NCI-H1694 (cell line): ENCODE measurements around the gene TIMMDC1.
"Not testable (repeated sequence)": the region's sequence is repeated elsewhere in the genome, so short reads cannot be mapped to it uniquely, and the experiment has no call there.

Experiments
- DNase-seq: peaks from one replicate; lab custom pipeline; 2025; lab: John Stamatoyannopoulos, UW

TIMMDC1 gene

DNA sequence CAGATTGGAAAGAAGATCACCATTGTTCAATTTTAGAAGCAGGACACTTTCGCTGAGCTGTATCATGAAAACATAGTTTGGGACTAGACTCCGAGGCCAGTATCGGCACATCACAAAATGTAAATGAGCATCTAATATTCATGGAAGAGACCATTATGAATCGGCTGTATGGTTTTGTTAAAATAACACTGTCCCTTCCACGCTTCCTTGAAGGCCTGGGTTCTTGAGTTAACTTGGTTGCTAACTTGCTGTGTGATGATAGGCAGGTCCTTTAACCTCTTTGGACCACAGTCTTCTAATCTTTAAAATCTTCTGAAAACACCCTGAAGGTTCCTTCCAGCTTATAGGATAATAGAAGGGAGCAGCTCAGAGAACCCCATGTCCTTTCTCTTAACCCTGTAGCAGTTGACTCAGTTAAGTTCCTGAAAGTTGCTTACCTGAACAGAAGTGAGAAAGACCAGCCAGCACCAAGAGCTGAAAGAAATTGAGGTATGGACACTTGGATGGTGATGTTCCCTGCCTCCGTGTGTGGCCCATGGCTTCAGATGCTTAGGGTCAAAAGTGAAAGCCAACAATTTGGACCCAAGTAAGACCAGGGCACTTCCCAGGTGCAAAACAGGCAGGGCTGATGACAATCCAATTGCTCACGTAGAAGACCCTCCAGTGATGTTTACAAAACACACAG lies 59.0 kb downstream of the TIMMDC1 start:
- DNase-seq: no peak

DNA sequence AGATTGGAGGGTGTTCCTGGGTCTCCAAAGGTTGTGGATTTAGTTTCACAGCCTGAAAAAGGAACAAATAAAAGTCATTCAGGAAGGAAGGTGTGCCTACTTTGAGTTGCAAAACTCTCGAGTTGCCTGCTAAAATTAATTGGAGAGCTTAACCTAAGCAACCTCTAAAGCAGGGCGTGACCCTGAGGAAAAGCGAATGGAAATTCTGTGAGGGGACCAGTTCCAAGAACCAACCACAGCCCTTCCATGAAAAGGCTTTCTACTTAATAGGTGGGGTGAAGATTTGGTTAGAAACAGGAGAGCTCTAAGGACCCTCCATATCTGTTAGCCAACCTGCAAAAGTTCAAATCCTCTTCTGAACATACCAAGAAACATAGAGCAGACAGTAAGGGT lies 59.5 kb downstream of the TIMMDC1 start:
- no peak for DNase-seq

DNA sequence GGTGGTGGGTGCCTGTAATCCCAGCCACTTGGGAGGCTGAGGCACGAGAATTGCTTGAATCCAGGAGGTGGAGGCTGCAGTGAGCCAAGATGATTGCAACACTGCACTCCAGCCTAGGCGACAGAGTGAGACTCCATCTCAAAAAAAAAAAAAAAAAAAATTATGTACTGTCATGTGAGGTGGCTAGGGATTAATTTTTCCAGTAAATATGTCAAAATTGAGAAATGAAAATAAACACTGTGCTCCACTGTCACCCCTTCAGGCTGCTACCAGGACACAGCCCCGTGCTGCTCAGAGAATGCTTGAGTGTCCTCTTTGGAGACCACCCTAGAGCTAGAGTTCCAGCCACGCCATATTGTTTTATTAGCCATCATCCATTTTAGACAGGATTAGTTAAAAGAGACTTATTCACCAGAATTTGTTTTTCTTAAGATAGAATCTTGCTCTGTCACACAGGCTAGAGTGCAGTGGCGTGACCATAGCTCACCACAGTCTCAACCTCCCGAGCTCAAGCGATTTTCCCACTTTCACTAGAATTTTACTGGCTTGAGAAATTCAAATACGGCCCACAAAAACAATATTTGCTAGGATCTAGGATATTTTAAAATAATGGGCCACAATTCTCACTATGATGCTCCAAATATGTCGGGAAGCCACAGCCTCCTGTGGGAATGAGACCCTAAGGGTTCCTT lies 60.4 kb downstream of the TIMMDC1 start:
- DNase-seq: no peak

DNA sequence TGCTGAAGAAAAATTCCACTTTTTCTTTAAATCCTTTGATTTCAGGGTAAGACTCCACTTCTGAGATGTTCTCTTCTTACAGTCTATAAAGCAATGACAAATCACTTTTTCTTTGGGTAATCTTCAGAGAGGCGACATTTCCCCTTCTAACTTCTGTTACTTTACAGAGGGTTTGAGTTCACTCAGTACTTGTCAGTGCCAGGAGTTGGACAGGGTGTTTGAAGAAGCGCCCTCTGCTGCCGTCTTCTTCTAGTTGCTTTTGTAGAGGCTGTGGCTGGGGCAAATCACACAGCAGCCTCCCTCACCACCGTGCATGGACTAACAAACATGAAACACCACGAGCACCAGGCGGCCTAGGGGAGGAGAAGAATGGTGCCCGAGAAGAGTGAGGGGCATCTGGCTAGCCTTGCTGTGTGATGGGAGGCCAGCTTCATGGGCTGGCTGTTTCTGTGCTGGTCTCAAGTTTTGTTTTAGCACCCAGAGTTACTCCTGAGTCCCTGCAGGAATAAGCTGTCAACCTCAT lies 61.2 kb downstream of the TIMMDC1 start, which contains the start of gene CD80:
Gene CD80, minus strand, starts transcription at position 174 of the 523 bp plus-strand sequence. CDS start 1,886 bp downstream, outside the sequence.
- DNase-seq: no peak

DNA sequence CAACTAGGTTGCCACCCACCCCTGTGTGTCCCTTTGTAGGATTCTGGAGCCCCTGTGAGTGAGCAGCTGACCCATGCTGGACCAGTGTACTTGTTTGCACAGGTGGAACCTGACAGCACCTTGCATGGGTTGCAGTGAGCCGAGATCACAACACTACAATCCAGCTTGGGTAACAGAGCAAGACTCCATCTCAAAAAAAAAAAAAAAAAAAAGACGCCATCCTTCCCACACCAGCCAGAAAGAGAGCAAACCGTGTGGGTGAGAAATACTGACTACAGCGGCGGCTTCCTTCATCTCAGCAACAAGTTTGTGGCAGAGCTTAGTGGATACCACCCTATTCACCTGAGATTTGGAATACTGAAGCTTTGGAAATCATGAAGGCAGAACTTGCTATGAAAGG lies 61.8 kb downstream of the TIMMDC1 start:
- DNase-seq: no peak

DNA sequence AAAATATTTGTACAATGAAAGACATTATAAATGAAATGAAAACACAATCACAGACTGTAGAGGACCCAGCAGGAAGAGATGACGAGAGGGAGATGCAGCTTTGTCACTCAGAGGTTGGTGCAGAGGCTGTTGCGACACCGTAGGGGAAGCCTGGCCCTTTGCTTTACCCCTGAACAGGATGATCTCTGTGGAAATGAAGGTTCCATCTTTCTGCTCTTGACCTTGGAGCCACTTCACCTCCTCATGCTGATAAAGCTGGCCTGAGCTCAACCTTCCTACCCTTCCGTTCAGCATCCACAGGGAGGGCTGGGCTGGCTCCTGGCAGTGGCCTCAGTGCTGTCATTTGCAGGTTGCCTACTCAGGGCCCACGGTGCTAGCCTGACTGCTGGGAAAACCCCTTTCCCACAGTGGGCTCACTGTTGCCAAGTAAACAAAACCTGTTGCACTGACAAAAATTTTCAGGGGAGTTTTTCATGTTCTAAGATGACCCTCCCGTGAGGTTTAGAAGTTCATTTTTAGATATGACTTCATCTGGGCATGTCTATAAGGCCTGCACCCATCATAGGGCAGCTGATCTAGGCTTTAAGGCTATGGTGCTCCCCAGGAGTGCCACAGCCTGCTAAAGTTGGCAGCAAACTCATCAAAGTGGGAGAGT lies 64.1 kb downstream of the TIMMDC1 start:
- DNase-seq: no peak

DNA sequence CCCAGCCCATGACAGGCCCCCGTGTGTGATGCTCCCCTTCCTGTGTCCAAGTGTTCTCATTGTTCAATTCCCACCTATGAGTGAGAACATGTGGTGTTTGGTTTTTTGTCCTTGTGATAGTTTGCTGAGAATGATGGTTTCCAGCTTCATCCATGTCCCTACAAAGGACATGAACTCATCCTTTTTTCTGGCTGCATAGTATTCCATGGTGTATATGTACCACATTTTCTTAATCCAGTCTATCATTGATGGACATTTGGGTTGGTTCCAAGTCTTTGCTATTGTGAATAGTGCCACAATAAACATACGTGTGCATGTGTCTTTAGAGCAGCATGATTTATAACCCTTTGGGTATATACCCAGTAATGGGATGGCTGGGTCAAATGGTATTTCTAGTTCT lies 65.0 kb downstream of the TIMMDC1 start:
- not testable (repeated sequence) for DNase-seq

DNA sequence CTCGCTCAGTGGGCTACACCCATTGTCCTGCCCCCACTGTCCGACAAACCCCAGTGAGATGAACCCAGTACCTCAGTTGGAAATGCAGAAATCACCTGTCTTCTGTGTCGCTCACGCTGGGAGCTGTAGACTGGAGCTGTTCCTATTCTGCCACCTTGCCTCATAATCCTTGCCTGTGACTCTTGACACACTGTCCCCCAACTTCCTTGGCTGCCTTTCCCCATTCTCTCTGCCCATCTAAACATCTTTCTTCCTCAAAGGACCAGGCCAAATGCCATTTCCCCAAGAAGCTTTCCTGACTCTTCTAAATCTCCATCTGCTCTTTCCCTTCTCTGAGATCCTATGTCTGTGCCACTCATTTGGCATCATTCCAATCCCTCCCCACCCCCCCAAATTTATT lies 70.8 kb downstream of the TIMMDC1 start:
- no peak for DNase-seq

DNA sequence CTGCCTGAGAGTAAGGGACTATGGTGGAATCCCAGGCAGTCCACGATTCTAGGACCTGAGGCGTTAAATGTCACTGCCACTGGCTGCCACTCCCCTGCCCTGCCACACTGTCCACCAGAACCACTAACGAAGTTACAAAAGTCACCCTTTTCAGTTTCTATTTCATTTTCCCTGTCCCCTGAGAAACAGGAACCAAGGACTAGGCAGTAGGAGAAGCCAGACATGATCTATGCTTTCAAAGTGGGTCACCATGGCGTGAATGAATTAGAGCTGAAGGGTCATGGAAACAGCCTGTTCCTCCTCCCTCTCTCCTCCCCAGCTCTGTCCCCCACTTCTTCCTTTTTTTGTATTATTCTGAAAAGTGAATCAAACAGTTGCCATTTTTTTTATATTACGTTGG lies 71.9 kb downstream of the TIMMDC1 start:
- no peak for DNase-seq

DNA sequence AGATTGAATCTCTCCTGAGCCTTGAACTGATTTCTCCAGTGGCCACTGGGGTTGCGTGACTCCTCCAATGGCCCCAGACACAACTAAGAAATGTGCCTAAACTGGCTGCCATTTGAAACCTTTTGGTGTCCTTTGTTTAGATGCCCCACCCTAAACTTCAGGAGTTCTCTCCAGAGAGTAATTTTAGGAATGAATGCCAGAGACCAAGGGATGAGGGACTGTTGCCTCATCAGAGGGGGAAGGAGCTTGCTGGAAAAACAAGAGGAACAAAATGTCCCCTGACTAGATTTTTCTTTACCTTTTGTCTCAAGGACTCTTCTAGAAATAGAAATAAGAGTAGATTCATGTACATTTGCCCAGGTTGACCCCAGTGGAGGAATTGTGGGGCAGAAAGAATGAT lies 72.9 kb downstream of the TIMMDC1 start:
- no peak for DNase-seq

DNA sequence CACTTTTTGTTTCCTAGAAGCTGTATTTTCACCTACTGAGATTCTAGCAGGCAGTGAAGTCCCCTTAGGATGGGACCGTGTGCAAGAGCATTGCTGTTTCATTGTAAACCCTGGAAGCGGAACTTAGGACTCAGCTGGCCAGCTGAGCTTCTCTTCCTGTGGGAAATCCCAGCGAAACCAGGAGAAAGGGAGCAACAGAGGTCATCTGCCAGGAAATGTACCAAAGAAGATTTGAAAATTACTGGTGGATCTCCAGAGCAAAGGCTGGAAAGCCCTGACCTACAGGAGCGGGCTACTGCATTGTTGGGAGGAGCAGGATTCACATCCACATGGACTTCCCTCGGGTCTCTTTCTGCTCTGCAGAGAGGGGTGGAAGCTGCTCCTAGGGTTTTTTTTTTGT lies 73.3 kb downstream of the TIMMDC1 start:
- no peak for DNase-seq
